T-helper 2 cell treated with Interferon-gamma antibody and Interleukin-4, amounts not matched to agents 100 ng/mL and 5 ng/mL, for 36 hours (primary cell): Measurements from ENCODE around the gene ARHGAP40. TPM values are rescaled to one million over a fixed set of nuclear protein-coding genes. Genes with fewer than 3 reads are reported as not detected.

Source experiments
- intact Hi-C: fragments of 100-400 bp; cut with micrococcal nuclease; formaldehyde crosslinking; loops from one replicate; pipeline ENCODE4 v1.15.1; 2023
- total RNA-seq: library from RNA; stranded (reverse); gene quantifications from 2 replicates; pipeline ENCODE4 v1.2.3, GENCODE V29; 2022

ARHGAP40 gene
- total RNA-seq, 1 donor from 2014 or later, result not detected

GRCh38 chr20:38674092-38674764 is 72.6 kb downstream of the ARHGAP40 start:
- intact Hi-C loops, result loop anchor here (1.0 kb wide), 1 partner anchor 74 kb away; the partner anchor contains the start of gene ACTR5

- intact Hi-C loops, result loop anchor here (1.0 kb wide), 1 partner anchor 74 kb away; the partner anchor contains the start of gene ACTR5
Measured at GRCh38 chr20:38674765-38675133, 73.1 kb downstream of the ARHGAP40 start.

GRCh38 chr20:38676576-38676975 is 75.0 kb downstream of the ARHGAP40 start:
- intact Hi-C loops, result no loop called here

- intact Hi-C loops, result no loop called here
Measured at GRCh38 chr20:38680500-38681306, 79.1 kb downstream of the ARHGAP40 start.

GRCh38 chr20:38685271-38685670 is 83.7 kb downstream of the ARHGAP40 start:
- intact Hi-C loops, result no loop called here

- intact Hi-C loops, result no loop called here
Measured at GRCh38 chr20:38685853-38686473, 84.4 kb downstream of the ARHGAP40 start.

GRCh38 chr20:38692436-38693411 is 91.1 kb downstream of the ARHGAP40 start:
- intact Hi-C loops, result no loop called here

- intact Hi-C loops, result no loop called here
Measured at GRCh38 chr20:38697306-38697705, 95.7 kb downstream of the ARHGAP40 start.

GRCh38 chr20:38698541-38698940 is 96.9 kb downstream of the ARHGAP40 start:
- intact Hi-C loops, result no loop called here

GRCh38 chr20:38700141-38700540 is 98.5 kb downstream of the ARHGAP40 start:
- intact Hi-C loops, result no loop called here

Other genes with a start within 250 kb of the ARHGAP40 start
- 48.6 and 50.3 TPM in 2 replicates for gene SNHG17, start 166.5 kb upstream of the ARHGAP40 start, total RNA-seq
- 34.5 TPM in 2 replicates for gene RALGAPB, start 129.0 kb upstream of the ARHGAP40 start, total RNA-seq
- not detected in 2 replicates for gene ADIG, start 20.6 kb upstream of the ARHGAP40 start, total RNA-seq
- not detected in 2 replicates for gene SLC32A1, start 122.7 kb downstream of the ARHGAP40 start, total RNA-seq
- gene ACTR5, start 146.7 kb downstream of the ARHGAP40 start, total RNA-seq, result 8.7 and 10.0 TPM in 2 replicates
- gene PPP1R16B, start 203.9 kb downstream of the ARHGAP40 start, total RNA-seq, result 55.0 and 56.1 TPM in 2 replicates